IMR-90 (cell line): ENCODE measurements around the gene SYNC. TPM values are rescaled to one million over a fixed set of nuclear protein-coding genes. Genes with fewer than 3 reads are reported as not detected.
"Not testable (repeated sequence)": the region's sequence is repeated elsewhere in the genome, so short reads cannot be mapped to it uniquely, and the experiment has no call there.

Source experiments
- ATAC-seq: fragments of 200-7000 bp; cut with Tn5 transposase; 2 replicates; pipeline ENCODE4 v1.9.1; 2020; ENCODE audit warnings: low read depth, mild to moderate bottlenecking, moderate library complexity
- BruUV-seq: library from RNA; stranded (reverse); fragments of 400-500 nt; replicated peaks from 2 replicates; lab custom pipeline; 2021; lab: Mats Ljungman, UMichigan
- CTCF ChIA-PET: fragments of 300-600 bp; formaldehyde crosslinking; extraction: SDS; loops from one replicate; lab custom pipeline; 2021; ENCODE audit warnings: antibody characterized with exemption; lab: Yijun Ruan, JAX
- POLR2A ChIA-PET: fragments of 300-600 bp; sonication (Branson Sonifier 250); formaldehyde crosslinking; loops from one replicate; lab custom pipeline; 2022; ENCODE audit warnings: antibody characterized with exemption; ENCODE audit not compliant: unreplicated experiment; lab: Charles Lee
- DNase-seq: peaks from one replicate; pipeline ENCODE4 v3.0.0; 2013
- H2AFZ ChIP-seq: replicated peaks from 2 replicates; pipeline ENCODE3; 2013; ENCODE audit warnings: low read length, mild to moderate bottlenecking; ENCODE audit not compliant: poor library complexity
- H2AK5ac ChIP-seq: 2 replicates; pipeline ENCODE4 v1.6.1; 2013; ENCODE audit warnings: low read depth, low read length, inconsistent platforms
- H2AK9ac ChIP-seq: replicated peaks from 2 replicates; pipeline ENCODE3; 2013; ENCODE audit warnings: mild to moderate bottlenecking, low read depth, low read length, moderate library complexity; ENCODE audit not compliant: poor library complexity
- H2BK120ac ChIP-seq: 2 replicates; pipeline ENCODE4 v1.6.1; 2013; ENCODE audit warnings: low read depth, low read length, inconsistent platforms
- H2BK15ac ChIP-seq: 3 replicates; pipeline ENCODE4 v1.6.1; 2013; ENCODE audit warnings: low read depth, low read length, inconsistent platforms
- H2BK20ac ChIP-seq: 2 replicates; pipeline ENCODE4 v1.6.1; 2013; ENCODE audit warnings: low read depth, mild to moderate bottlenecking, inconsistent platforms, low read length, moderate library complexity
- H2BK5ac ChIP-seq: 2 replicates; pipeline ENCODE4 v1.6.1; 2013; ENCODE audit warnings: mild to moderate bottlenecking, low read depth, low read length, inconsistent platforms; ENCODE audit not compliant: poor library complexity, severe bottlenecking
- H3K14ac ChIP-seq: replicated peaks from 2 replicates; pipeline ENCODE4 v1.6.1; 2013; ENCODE audit warnings: low read depth, low read length, inconsistent platforms
- H3K18ac ChIP-seq: 2 replicates; pipeline ENCODE4 v1.6.1; 2013; ENCODE audit warnings: low read depth, low read length, control low read depth
- H3K23ac ChIP-seq: 2 replicates; pipeline ENCODE4 v1.6.1; 2013; ENCODE audit warnings: low read depth, low read length, inconsistent platforms
- H3K27ac ChIP-seq: 2 replicates; pipeline ENCODE4 v1.5.1; 2013; ENCODE audit warnings: mild to moderate bottlenecking, control low read depth, low read length; ENCODE audit not compliant: insufficient read depth
- H3K27me3 ChIP-seq: 2 replicates; pipeline ENCODE4 v1.6.1; 2013; ENCODE audit warnings: low read length; ENCODE audit not compliant: control insufficient read depth, insufficient read depth
- H3K36me3 ChIP-seq: 2 replicates; pipeline ENCODE4 v1.6.1; 2013; ENCODE audit warnings: low read length, mixed read lengths; ENCODE audit not compliant: control insufficient read depth, insufficient read depth
- H3K4ac ChIP-seq: 2 replicates; pipeline ENCODE4 v1.6.1; 2013; ENCODE audit warnings: low read depth, low read length, inconsistent platforms
- H3K4me1 ChIP-seq: 2 replicates; pipeline ENCODE4 v1.6.1; 2013; ENCODE audit warnings: low read length, mixed read lengths; ENCODE audit not compliant: control insufficient read depth, insufficient read depth
- H3K4me2 ChIP-seq: 2 replicates; pipeline ENCODE4 v1.6.1; 2013; ENCODE audit warnings: low read depth, mild to moderate bottlenecking, control low read depth, low read length, moderate library complexity
- H3K4me3 ChIP-seq: 2 replicates; pipeline ENCODE4 v1.5.1; 2013; ENCODE audit warnings: low read depth, mild to moderate bottlenecking, control low read depth, low read length, moderate library complexity; ENCODE audit not compliant: insufficient read depth
- H3K56ac ChIP-seq: 2 replicates; pipeline ENCODE4 v1.6.1; 2013; ENCODE audit warnings: low read length, inconsistent platforms; ENCODE audit not compliant: insufficient read depth; ENCODE audit errors: extremely low read depth
- H3K79me1 ChIP-seq, 2 experiments: 2 replicates each; pipeline ENCODE4 v1.6.1; 2013; ENCODE audit warnings: low read length in 2 of 2, inconsistent platforms in 1 of 2, low read depth in 1 of 2
- H3K9ac ChIP-seq: 2 replicates; pipeline ENCODE4 v1.6.1; 2013; ENCODE audit warnings: low read depth, low read length, control low read depth
- H3K9me1 ChIP-seq: 2 replicates; pipeline ENCODE4 v1.6.1; 2013; ENCODE audit warnings: low read length, inconsistent platforms; ENCODE audit not compliant: insufficient read depth
- H3K9me3 ChIP-seq: 2 replicates; pipeline ENCODE4 v1.6.1; 2013; ENCODE audit warnings: low read length; ENCODE audit not compliant: control insufficient read depth, insufficient read depth
- H4K20me1 ChIP-seq: 2 replicates; pipeline ENCODE4 v1.6.1; 2013; ENCODE audit warnings: low read length, inconsistent platforms; ENCODE audit not compliant: insufficient read depth
- H4K5ac ChIP-seq: 2 replicates; pipeline ENCODE4 v1.6.1; 2013; ENCODE audit warnings: mild to moderate bottlenecking, low read depth, low read length, control low read depth
- H4K8ac ChIP-seq, 2 experiments: 2 replicates each; pipeline ENCODE4 v1.6.1; 2013; ENCODE audit warnings: low read depth in 2 of 2, low read length in 2 of 2, control low read depth in 1 of 2, inconsistent platforms in 1 of 2
- H4K91ac ChIP-seq: 2 replicates; pipeline ENCODE4 v1.6.1; 2013; ENCODE audit warnings: low read depth, low read length, inconsistent platforms; ENCODE audit not compliant: insufficient read depth
- CHD1 ChIP-seq: IDR thresholded peaks from 2 replicates; pipeline ENCODE4 v1.6.1; 2012; ENCODE audit warnings: low read depth, low read length, improper control_type of control experiment
- WGBS, 2 experiments: methylation state at CpG; one replicate each; pipeline versions ENCODE4 v1.1.5 to v1.1.7; 2013; ENCODE audit warnings: missing lambda C conversion rate in 2 of 2; ENCODE audit not compliant: insufficient read length in 1 of 2; ENCODE audit errors: extremely low coverage in 2 of 2; 5-methylcytosine and 5-hydroxymethylcytosine counted together
- dilution Hi-C: fragments of 300-500 bp; cut with HindIII; formaldehyde crosslinking; loops from one replicate; pipeline ENCODE4 v1.14.3; 2018; ENCODE audit warnings: low sequenced_read_pairs; ENCODE audit not compliant: unreplicated experiment
- in situ Hi-C: fragments of 300-500 bp; cut with MboI; formaldehyde crosslinking; loops from 3 replicates; pipeline ENCODE4 v1.14.3; 2019; ENCODE audit warnings: low sequenced_read_pairs, inconsistent platforms, mixed read lengths
- intact Hi-C: fragments of 100-400 bp; cut with micrococcal nuclease; formaldehyde crosslinking; loops from 2 replicates; pipeline ENCODE4 v1.10.0; 2022
- polyA plus RNA-seq, 3 experiments: library from polyadenylated mRNA; depleted of rRNA; stranded (reverse); fragments of >200 nt; gene quantifications; 2 replicates each; pipeline ENCODE4 v1.2.3, GENCODE V29; 2012; ENCODE audit warnings: low replicate concordance in 1 of 3
- total RNA-seq: library from RNA; depleted of rRNA; stranded (reverse); fragments of >200 nt; gene quantifications from 2 replicates; pipeline ENCODE4 v1.2.3, GENCODE V29; 2012

SYNC gene
- total and polyA plus RNA-seq, 2 of the 4 experiments (the other 2 are of a cell fraction): 48.9 to 103 TPM

- ATAC-seq (no peak), DNase-seq (no peak)
- no CpG with 5 or more reads among the region's 3 CpGs for WGBS, 2 experiments
- H2BK5ac ChIP-seq: no peak overlapping the region
- H3K9ac ChIP-seq: no peak overlapping the region
- H3K23ac ChIP-seq: no peak overlapping the region
- no peak overlapping the region for H2AFZ ChIP-seq
- ChIA-PET CTCF (interaction anchor here (0.7 kb wide), 1 partner anchor 146 kb away, joined by 6 read pairs; no protein-coding TSS in a partner anchor), POLR2A (interaction anchor here (0.7 kb wide), 1 partner anchor 9 kb away, joined by 8 read pairs; no protein-coding TSS in a partner anchor)
- H3K9me1 ChIP-seq: 0 out of 2 replicates have a peak, but pooled peaks cover 3% of the 10 kb centered on the region
- H3K4me2 ChIP-seq: no peak overlapping the region
- H3K79me1 ChIP-seq: peaks cover 16 to 28% of the 10 kb centered on the region in 2 experiments; a peak in 3 of 4 replicates
- TF ChIP-seq CHD1: no peak
- H2AK5ac ChIP-seq: no peak overlapping the region
- H2BK15ac ChIP-seq: no peak overlapping the region
- no peak overlapping the region for H3K18ac ChIP-seq
- H2BK120ac ChIP-seq: no peak overlapping the region
- H4K91ac ChIP-seq: no peak overlapping the region
- H4K8ac ChIP-seq: no peak overlapping the region
- H3K9me3 ChIP-seq: no peaks in the 10 kb centered on the region
- no peak overlapping the region for H3K4me3 ChIP-seq
- in situ Hi-C loops (no loop called here), dilution Hi-C loops (no loop called here), intact Hi-C loops (no loop called here)
- H3K56ac ChIP-seq: no peak overlapping the region
- no peak overlapping the region for H2BK20ac ChIP-seq
- H3K4me1 ChIP-seq: no peaks in the 10 kb centered on the region
- H3K4ac ChIP-seq: no peak overlapping the region
- no peak overlapping the region for H2AK9ac ChIP-seq
- H4K5ac ChIP-seq: no peak overlapping the region
- peaks cover 51% of the 10 kb centered on the region for H3K36me3 ChIP-seq
- BruUV-seq: no TSS peak
- H3K14ac ChIP-seq: no peak overlapping the region
- H4K20me1 ChIP-seq: no peaks in the 10 kb centered on the region
- no peak overlapping the region for H3K27ac ChIP-seq
- H3K27me3 ChIP-seq: no peaks in the 10 kb centered on the region
Measured at GRCh38 chr1:32676945-32677344, 25.6 kb downstream of the SYNC start.

- peaks cover 6 to 36% of the 10 kb centered on the region in 2 experiments for H3K79me1 ChIP-seq
Measured at GRCh38 chr1:32668716-32669115, 33.9 kb downstream of the SYNC start.

More at GRCh38 chr1:32668716-32669115, 33.9 kb downstream of the SYNC start:
- H2BK20ac ChIP-seq, H2AK5ac ChIP-seq, H3K27ac ChIP-seq, H2BK120ac ChIP-seq, DNase-seq, H3K18ac ChIP-seq, H4K8ac ChIP-seq, H3K4me3 ChIP-seq, H2BK15ac ChIP-seq, H2AFZ ChIP-seq, H3K9me1 ChIP-seq, H3K4me1 ChIP-seq, H2BK5ac ChIP-seq, H2AK9ac ChIP-seq, dilution Hi-C loops, H3K4me2 ChIP-seq, H4K91ac ChIP-seq, H4K5ac ChIP-seq, H3K9me3 ChIP-seq, ATAC-seq, in situ Hi-C loops, POLR2A ChIA-PET, H3K9ac ChIP-seq, H3K4ac ChIP-seq, H3K14ac ChIP-seq, intact Hi-C loops, H3K23ac ChIP-seq, H3K56ac ChIP-seq, CTCF ChIA-PET, H3K27me3 ChIP-seq, H4K20me1 ChIP-seq: not testable (repeated sequence)
- TSS peak; percentile 73 for BruUV-seq
- H3K36me3 ChIP-seq: peaks cover 61% of the 10 kb centered on the region
- 100% methylated on average over 2 of the region's 5 CpGs; no CpG with 5 or more reads in 1 of the 2 experiments for WGBS, 2 experiments
